Liver (tissue), 9 donors: ENCODE measurements around the gene RSPO4. TPM values are rescaled to one million over a fixed set of nuclear protein-coding genes. Genes with fewer than 3 reads are reported as not detected.

Experiments
- DNase-seq: peaks from one replicate; pipeline ENCODE4 v3.0.0-alpha.2; 2017; ENCODE audit warnings: low spot score
- H3K27ac ChIP-seq, 2 donors: one replicate each; pipeline ENCODE4 v1.7.0; 2013; ENCODE audit warnings: inconsistent platforms in 2 of 2, low read length in 2 of 2, control low read depth in 1 of 2, low read depth in 1 of 2, mild to moderate bottlenecking in 1 of 2
- H3K27me3 ChIP-seq, 4 donors: one replicate each; pipeline versions ENCODE4 v1.6.1 to v1.7.0; 2013; ENCODE audit warnings: low read length in 3 of 4, inconsistent platforms in 1 of 4, mild to moderate bottlenecking in 1 of 4, moderate library complexity in 1 of 4; ENCODE audit not compliant: control insufficient read depth in 4 of 4, insufficient read depth in 4 of 4
- H3K36me3 ChIP-seq, 4 donors: one replicate each; pipeline versions ENCODE4 v1.6.1 to v1.7.0; 2013; ENCODE audit warnings: low read length in 3 of 4, mild to moderate bottlenecking in 3 of 4, low read depth in 1 of 4, moderate library complexity in 1 of 4; ENCODE audit not compliant: control insufficient read depth in 4 of 4, insufficient read depth in 3 of 4
- H3K4me1 ChIP-seq, 4 donors: one replicate each; pipeline versions ENCODE4 v1.6.1 to v1.7.0; 2013; ENCODE audit warnings: low read length in 3 of 4, mild to moderate bottlenecking in 3 of 4, moderate library complexity in 1 of 4; ENCODE audit not compliant: control insufficient read depth in 4 of 4, insufficient read depth in 4 of 4
- H3K4me3 ChIP-seq, 3 donors: one replicate each; pipeline versions ENCODE4 v1.6.1 to v1.7.0; 2013; ENCODE audit warnings: low read length in 3 of 3, control low read depth in 1 of 3, low read depth in 1 of 3, mild to moderate bottlenecking in 1 of 3
- H3K9ac ChIP-seq, 2 donors: one replicate each; pipeline ENCODE4 v1.7.0; 2013; ENCODE audit warnings: low read length in 2 of 2, mild to moderate bottlenecking in 2 of 2, moderate library complexity in 2 of 2, control low read depth in 1 of 2, low read depth in 1 of 2
- H3K9me3 ChIP-seq, 4 donors: one replicate each; pipeline versions ENCODE4 v1.6.1 to v1.7.0; 2013; ENCODE audit warnings: low read length in 3 of 4; ENCODE audit not compliant: control insufficient read depth in 4 of 4
- EGR1 ChIP-seq, 2 donors: IDR thresholded peaks; 2 replicates each; pipeline ENCODE4 v1.6.1; 2016 to 2018; ENCODE audit warnings: antibody characterized with exemption in 2 of 2, low read depth in 2 of 2
- FOXA2 ChIP-seq: IDR thresholded peaks from 2 replicates; pipeline ENCODE4 v1.6.1; 2016; ENCODE audit warnings: antibody characterized with exemption
- GABPA ChIP-seq, 2 donors: IDR thresholded peaks in 1 of 2; conservative IDR thresholded peaks in 1 of 2; 2 replicates each; pipeline ENCODE4 v1.6.1; 2016; ENCODE audit warnings: antibody characterized with exemption in 2 of 2, mild to moderate bottlenecking in 1 of 2, moderate library complexity in 1 of 2
- HNF4A ChIP-seq, 2 donors: conservative IDR thresholded peaks; 2 replicates each; pipeline ENCODE4 v1.6.1; 2016; ENCODE audit warnings: antibody characterized with exemption in 2 of 2, mild to moderate bottlenecking in 2 of 2
- HNF4G ChIP-seq: IDR thresholded peaks from 2 replicates; pipeline ENCODE4 v1.6.1; 2016; ENCODE audit warnings: antibody characterized with exemption
- JUND ChIP-seq, 2 donors: IDR thresholded peaks; 2 replicates each; pipeline ENCODE4 v1.6.1; 2016; ENCODE audit warnings: antibody characterized with exemption in 2 of 2
- NR2F2 ChIP-seq: IDR thresholded peaks from 2 replicates; pipeline ENCODE4 v1.6.1; 2016; ENCODE audit warnings: antibody characterized with exemption
- RAD21 ChIP-seq, 2 donors: IDR thresholded peaks; 2 replicates each; pipeline ENCODE4 v1.6.1; 2016; ENCODE audit warnings: antibody characterized with exemption in 2 of 2, mild to moderate bottlenecking in 2 of 2
- SP1 ChIP-seq: IDR thresholded peaks from 2 replicates; pipeline ENCODE4 v1.6.1; 2018; ENCODE audit warnings: antibody characterized with exemption, mild to moderate bottlenecking
- TAF1 ChIP-seq: conservative IDR thresholded peaks from 2 replicates; pipeline ENCODE4 v1.6.1; 2016; ENCODE audit warnings: antibody characterized with exemption, mild to moderate bottlenecking
- YY1 ChIP-seq: IDR thresholded peaks from 2 replicates; pipeline ENCODE4 v1.6.1; 2016; ENCODE audit warnings: antibody characterized with exemption, mild to moderate bottlenecking
- ZBTB33 ChIP-seq: IDR thresholded peaks from 2 replicates; pipeline ENCODE4 v1.6.1; 2016; ENCODE audit warnings: antibody characterized with exemption
- WGBS: extraction: QIAGEN DNeasy Blood & Tissue Kit; methylation state at CpG from one replicate; pipeline ENCODE4 v1.1.7; 2013; 5-methylcytosine and 5-hydroxymethylcytosine counted together
- polyA plus RNA-seq, 2 donors: library from polyadenylated mRNA; stranded (reverse) in 1 of 2; unstranded in 1 of 2; fragments of 200-250 nt in 1 of 2; fragments of >200 nt in 1 of 2; fragmentation: Nextera tagmentation in 1 of 2; extraction: Ambion mirVana in 1 of 2; gene quantifications; one replicate each; pipeline versions ENCODE4 v1.2.1 to v1.2.3, GENCODE V29; 2013 to 2015
- total RNA-seq, 2 donors: library from RNA; depleted of rRNA; stranded (reverse); fragments of >200 nt; gene quantifications; one replicate each; pipeline ENCODE4 v1.2.3, GENCODE V29; 2014
- TF ChIP-seq, protein P1 (sequence below): IDR thresholded peaks from 2 replicates; pipeline ENCODE4 v1.6.1; 2016; ENCODE audit warnings: antibody characterized with exemption, mild to moderate bottlenecking
- TF ChIP-seq, protein P2 (sequence below): IDR thresholded peaks from 2 replicates; pipeline ENCODE4 v1.6.1; 2016; ENCODE audit warnings: antibody characterized with exemption
- TF ChIP-seq, protein P3 (sequence below): IDR thresholded peaks from 2 replicates; pipeline ENCODE4 v1.6.1; 2016; ENCODE audit warnings: antibody characterized with exemption
- donor health status: healthy.
- donor health status: healthy.
- donor health status: healthy.
- donor health status: healthy.
- donor health status: healthy.

The RSPO4 gene
- total and polyA plus RNA-seq, 4 donors: not detected

DNA sequence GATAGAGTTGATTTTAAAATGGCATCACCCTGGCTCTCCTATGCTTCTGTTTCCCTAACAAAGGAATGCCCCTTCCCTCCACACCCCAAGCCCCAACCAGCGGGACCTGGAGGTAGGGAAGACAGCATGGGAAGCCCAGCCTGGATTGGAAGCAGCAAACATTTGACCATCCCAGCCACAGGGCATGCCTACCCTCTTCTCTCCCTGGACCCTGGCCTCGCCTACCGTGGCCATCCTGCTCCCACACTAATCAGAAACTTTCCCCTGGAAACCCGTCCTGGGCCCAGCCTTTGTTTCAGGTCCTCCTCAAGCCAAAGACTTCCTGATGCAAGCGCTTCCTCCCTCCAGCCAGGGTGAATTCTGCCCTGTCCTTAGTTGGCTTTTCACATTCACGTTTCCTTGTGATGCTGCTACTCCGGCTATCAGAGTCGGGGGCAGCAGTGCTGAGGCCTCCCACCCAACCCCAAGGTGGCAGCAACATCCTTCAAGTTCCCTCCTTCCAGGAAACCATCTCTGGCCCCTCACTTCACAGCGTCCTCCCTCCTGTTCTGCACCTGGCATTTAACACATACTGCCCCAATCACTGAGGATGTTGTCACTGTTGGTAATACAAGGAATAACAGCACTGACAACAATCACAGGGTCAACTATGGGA lies 67.8 kb downstream of the RSPO4 start (continued):
- TF ChIP-seq ZBTB33 (no peak), EGR1 (IDR thresholded peaks at IDR 0.05; ENCODE audit: low read depth in 2 of 2) (no peak)

DNA sequence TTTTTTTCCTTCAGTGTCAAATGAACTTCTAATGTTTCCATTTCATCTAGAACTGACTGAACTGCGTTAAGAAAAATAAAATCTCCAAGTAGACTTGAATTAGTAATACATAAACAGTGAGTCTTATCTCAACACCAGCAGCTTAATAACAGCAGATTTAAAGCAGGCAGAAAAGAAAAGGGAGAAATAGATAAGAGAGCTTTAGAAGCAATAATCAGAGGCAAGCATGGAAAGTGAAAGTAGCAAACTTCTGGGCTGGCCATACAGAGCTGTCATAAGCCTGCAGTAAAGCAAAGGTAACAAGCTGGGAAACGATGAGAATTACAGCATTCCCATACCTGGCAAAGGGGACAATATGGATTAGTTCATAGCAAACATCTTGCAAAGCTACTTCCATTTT lies 69.1 kb downstream of the RSPO4 start:
- Histone ChIP-seq H3K4me1 (no peaks in the 10 kb centered on the region), H3K27me3 (no peaks in the 10 kb centered on the region), H3K27ac (no peak overlapping the region), H3K36me3 (no peaks in the 10 kb centered on the region), H3K9me3 (no peaks in the 10 kb centered on the region), H3K4me3 (no peak overlapping the region), H3K9ac (no peak overlapping the region)
- DNase-seq: no peak
- WGBS: 61% methylated on average over 2 of the region's 2 CpGs
- no peak for TF ChIP-seq HNF4G
- TF ChIP-seq FOXA2: no peak
- TF ChIP-seq NR2F2: no peak
- no peak for TF ChIP-seq YY1

- H3K27me3 ChIP-seq: no peaks in the 10 kb centered on the region
- no peak overlapping the region for H3K27ac ChIP-seq
- no peak overlapping the region for H3K4me3 ChIP-seq
- DNase-seq: no peak
- 24% methylated on average over 1 of the region's 1 CpG for WGBS
- no peaks in the 10 kb centered on the region for H3K4me1 ChIP-seq
- no peak overlapping the region for H3K9ac ChIP-seq
- TF ChIP-seq JUND (IDR thresholded peaks at IDR 0.05): no peak
- TF ChIP-seq GABPA (IDR thresholded peaks at IDR 0.05 in 1 of 2, conservative IDR thresholded peaks at IDR 0.05 in 1 of 2): no peak
- no peak for TF ChIP-seq FOXA2
- TF ChIP-seq NR2F2: no peak
- TF ChIP-seq EGR1 (IDR thresholded peaks at IDR 0.05; ENCODE audit: low read depth in 2 of 2): no peak
- no peak for TF ChIP-seq YY1
- TF ChIP-seq, protein P1, sequence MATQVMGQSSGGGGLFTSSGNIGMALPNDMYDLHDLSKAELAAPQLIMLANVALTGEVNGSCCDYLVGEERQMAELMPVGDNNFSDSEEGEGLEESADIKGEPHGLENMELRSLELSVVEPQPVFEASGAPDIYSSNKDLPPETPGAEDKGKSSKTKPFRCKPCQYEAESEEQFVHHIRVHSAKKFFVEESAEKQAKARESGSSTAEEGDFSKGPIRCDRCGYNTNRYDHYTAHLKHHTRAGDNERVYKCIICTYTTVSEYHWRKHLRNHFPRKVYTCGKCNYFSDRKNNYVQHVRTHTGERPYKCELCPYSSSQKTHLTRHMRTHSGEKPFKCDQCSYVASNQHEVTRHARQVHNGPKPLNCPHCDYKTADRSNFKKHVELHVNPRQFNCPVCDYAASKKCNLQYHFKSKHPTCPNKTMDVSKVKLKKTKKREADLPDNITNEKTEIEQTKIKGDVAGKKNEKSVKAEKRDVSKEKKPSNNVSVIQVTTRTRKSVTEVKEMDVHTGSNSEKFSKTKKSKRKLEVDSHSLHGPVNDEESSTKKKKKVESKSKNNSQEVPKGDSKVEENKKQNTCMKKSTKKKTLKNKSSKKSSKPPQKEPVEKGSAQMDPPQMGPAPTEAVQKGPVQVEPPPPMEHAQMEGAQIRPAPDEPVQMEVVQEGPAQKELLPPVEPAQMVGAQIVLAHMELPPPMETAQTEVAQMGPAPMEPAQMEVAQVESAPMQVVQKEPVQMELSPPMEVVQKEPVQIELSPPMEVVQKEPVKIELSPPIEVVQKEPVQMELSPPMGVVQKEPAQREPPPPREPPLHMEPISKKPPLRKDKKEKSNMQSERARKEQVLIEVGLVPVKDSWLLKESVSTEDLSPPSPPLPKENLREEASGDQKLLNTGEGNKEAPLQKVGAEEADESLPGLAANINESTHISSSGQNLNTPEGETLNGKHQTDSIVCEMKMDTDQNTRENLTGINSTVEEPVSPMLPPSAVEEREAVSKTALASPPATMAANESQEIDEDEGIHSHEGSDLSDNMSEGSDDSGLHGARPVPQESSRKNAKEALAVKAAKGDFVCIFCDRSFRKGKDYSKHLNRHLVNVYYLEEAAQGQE: no peak
- no peak for TF ChIP-seq TAF1
- TF ChIP-seq ZBTB33: no peak
- TF ChIP-seq, protein P2, sequence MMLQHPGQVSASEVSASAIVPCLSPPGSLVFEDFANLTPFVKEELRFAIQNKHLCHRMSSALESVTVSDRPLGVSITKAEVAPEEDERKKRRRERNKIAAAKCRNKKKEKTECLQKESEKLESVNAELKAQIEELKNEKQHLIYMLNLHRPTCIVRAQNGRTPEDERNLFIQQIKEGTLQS: no peak
- no peak for TF ChIP-seq SP1
- no peak for TF ChIP-seq HNF4G
- TF ChIP-seq RAD21 (IDR thresholded peaks at IDR 0.05): no peak
- TF ChIP-seq HNF4A (conservative IDR thresholded peaks at IDR 0.05): no peak
- TF ChIP-seq, protein P3, sequence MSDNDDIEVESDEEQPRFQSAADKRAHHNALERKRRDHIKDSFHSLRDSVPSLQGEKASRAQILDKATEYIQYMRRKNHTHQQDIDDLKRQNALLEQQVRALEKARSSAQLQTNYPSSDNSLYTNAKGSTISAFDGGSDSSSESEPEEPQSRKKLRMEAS: no peak
- H3K9me3 ChIP-seq: no peaks in the 10 kb centered on the region
- no peaks in the 10 kb centered on the region for H3K36me3 ChIP-seq
Observed at GRCh38 chr20:931401-931800, 70.7 kb downstream of the RSPO4 start.
